ENCODE measurements around the gene GABRG3.

GABRG3 gene

GRCh38 chr15:27089676-27090075 lies 118.7 kb downstream of the GABRG3 start:
- no peak overlapping the region for H3K4me3 ChIP-seq (ENCODE audit: low read length)
- TF ChIP-seq ZNF274 (IDR thresholded peaks at IDR 0.05; ENCODE audit: low read depth, low read length): no peak

DNA sequence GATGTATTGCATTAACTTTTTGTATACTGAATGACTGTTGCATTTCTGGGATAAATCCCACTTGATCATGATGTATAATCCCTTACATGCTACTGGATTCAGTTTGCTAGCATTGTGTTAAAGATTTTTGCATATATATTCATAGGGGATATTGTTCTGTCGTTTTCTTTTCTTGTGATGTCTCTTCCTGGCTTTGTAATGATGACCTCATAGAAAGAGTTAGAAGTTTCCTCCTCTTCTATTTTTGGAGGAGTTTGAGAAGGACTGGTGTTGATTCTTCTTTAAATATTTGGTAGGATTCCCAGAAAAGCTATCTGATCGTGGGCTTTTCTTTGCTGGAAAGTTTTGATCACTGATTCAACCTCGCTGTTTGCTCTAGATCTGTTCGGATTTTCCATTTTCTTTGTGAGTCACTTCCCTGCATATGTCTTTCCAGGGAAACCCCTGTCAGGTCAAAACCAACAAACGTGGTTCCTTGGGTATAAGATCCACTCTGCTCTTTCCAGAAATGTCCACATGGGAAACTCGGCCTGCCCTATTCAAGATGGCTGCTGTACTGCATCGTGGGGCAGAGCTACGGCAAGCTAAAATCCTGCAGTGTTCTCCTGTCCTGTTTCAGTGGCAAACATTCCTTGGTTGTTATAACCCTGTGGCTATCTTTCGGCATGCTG lies 120.4 kb downstream of the GABRG3 start:
- H3K4me3 ChIP-seq (ENCODE audit: low read length): no peak overlapping the region
- no peak for TF ChIP-seq ZNF274 (IDR thresholded peaks at IDR 0.05; ENCODE audit: low read depth, low read length)

DNA sequence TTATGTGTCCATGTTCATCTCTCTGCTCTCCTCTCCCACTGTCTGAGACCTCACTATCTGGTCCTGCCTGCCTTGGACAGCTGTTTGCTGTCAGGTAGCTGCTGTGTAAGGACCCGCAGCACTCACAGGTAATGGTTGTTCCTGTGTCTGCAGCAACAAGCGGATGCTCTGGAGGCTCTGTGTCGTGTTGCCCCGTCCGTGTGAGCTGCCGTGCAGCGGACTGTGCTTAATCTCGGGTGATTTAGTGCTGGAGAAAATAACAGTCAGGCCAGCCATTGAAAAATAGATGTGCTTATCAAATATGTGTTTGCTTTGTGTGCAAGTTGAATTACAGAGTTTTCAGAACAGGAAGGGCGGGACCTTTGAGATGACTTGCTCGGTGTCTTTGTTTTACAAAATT lies 121.4 kb downstream of the GABRG3 start:
- TF ChIP-seq ZNF274 (IDR thresholded peaks at IDR 0.05; ENCODE audit: low read depth, low read length): no peak
- H3K4me3 ChIP-seq (ENCODE audit: low read length): no peak overlapping the region

DNA sequence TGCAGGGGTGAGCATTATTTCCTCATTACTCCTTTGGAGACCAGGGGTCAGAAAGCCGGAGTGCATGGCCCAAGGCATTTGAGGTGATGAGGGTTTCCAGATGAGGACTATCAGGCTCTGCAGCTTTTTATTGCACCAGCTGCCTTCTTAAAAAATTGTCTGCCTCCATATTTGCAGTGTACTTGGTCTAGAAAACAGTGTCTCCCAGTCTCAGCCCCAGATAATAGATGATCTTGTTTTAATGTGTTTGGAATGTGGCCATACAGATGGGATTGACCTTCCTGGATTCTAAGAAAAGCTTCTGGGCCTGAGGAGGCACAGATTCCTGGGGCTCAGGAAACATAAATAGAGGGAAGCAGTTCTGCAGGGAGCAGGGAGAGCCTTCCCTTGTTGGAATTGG lies 123.3 kb downstream of the GABRG3 start:
- H3K4me3 ChIP-seq (ENCODE audit: low read length): no peak overlapping the region
- no peak for TF ChIP-seq ZNF274 (IDR thresholded peaks at IDR 0.05; ENCODE audit: low read depth, low read length)

GRCh38 chr15:27095886-27096624 lies 125.1 kb downstream of the GABRG3 start:
- TF ChIP-seq ZNF274 (IDR thresholded peaks at IDR 0.05; ENCODE audit: low read depth, low read length): no peak
- H3K4me3 ChIP-seq (ENCODE audit: low read length): no peak overlapping the region

DNA sequence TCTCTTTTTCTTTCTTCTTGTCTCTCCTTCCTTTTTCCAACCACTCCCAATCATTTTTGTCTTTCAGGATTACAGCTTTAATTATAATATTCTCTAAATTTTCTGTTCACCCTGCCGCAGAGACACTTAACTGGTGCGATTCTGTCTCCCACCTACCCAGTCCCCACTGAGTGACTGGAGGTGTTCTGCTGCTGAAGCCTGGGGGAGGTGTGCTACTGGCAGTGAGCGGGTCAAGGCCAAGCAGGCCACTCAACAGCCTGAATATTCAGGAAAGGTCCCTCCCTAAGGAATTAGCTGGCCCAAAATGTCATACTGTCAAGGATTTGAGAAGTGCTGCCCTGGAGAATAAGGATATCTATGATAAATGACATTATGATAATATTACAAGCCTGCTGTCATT lies 126.5 kb downstream of the GABRG3 start:
- no peak for TF ChIP-seq ZNF274 (IDR thresholded peaks at IDR 0.05; ENCODE audit: low read depth, low read length)

GRCh38 chr15:27101982-27102381 lies 131.0 kb downstream of the GABRG3 start:
- no peak for TF ChIP-seq ZNF274 (IDR thresholded peaks at IDR 0.05; ENCODE audit: low read depth, low read length)
- no peak overlapping the region for H3K4me3 ChIP-seq (ENCODE audit: low read length)

More for the DNA sequence above, 126.5 kb downstream of the GABRG3 start:
- no peak overlapping the region for H3K4me3 ChIP-seq (ENCODE audit: low read length)

GRCh38 chr15:27111323-27111722 lies 140.3 kb downstream of the GABRG3 start:
- TF ChIP-seq ZNF274 (IDR thresholded peaks at IDR 0.05; ENCODE audit: low read depth, low read length): no peak
- H3K4me3 ChIP-seq (ENCODE audit: low read length): no peak overlapping the region

- TF ChIP-seq ZNF274 (IDR thresholded peaks at IDR 0.05; ENCODE audit: low read depth, low read length): no peak
- H3K4me3 ChIP-seq (ENCODE audit: low read length): no peak overlapping the region
Measured at GRCh38 chr15:27114473-27114872, 143.5 kb downstream of the GABRG3 start.

DNA sequence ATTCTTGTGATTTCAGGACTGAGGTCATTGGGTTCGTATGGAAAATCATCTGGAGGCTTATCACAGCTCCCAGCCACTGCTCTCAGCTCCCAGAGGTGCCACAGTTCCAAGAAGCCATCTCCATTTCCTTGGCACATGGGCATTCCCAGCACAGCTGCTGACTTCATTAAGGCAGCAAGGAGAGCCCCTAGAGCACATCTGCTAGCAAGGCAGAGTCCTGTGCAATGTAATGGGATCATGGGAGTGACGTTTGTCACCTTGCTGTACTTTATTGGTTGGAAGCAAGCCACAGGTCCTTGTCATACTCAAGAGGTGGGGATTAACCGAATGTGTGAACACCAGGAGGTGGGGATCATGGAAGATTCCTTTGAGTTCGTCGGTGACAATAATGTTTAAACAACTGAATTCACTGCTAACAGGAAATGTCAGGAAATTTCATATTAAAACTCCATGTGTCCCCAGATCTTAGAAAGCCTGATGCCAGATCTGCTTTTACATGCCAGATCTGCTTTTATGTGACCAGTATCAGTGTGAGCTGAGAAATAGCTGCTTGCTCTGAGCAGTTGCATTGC lies 148.8 kb downstream of the GABRG3 start:
- no peak overlapping the region for H3K4me3 ChIP-seq (ENCODE audit: low read length)
- no peak for TF ChIP-seq ZNF274 (IDR thresholded peaks at IDR 0.05; ENCODE audit: low read depth, low read length)

- no peak for TF ChIP-seq ZNF274 (IDR thresholded peaks at IDR 0.05; ENCODE audit: low read depth, low read length)
- H3K4me3 ChIP-seq (ENCODE audit: low read length): no peak overlapping the region
Measured at GRCh38 chr15:27121672-27122071, 150.7 kb downstream of the GABRG3 start.

DNA sequence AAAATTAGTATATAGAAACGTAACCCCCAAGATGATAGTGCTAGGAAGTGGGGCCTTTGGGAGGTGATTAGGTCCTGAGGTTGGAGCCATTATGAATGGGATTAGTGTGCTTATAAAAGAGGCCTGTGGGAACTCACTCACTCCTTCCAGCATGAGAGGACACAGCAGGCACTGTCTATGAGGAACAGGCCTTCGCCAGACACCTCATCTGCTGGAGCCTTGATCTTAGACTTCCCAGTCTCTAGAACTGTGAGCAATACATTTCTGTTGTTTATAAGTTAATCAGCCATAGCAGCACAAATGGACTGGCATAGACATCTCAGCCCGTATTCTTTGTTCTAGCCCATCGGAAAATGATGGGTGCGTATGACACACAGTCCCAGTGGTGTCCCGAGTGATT lies 152.3 kb downstream of the GABRG3 start:
- no peak overlapping the region for H3K4me3 ChIP-seq (ENCODE audit: low read length)
- TF ChIP-seq ZNF274 (IDR thresholded peaks at IDR 0.05; ENCODE audit: low read depth, low read length): no peak

- TF ChIP-seq ZNF274 (IDR thresholded peaks at IDR 0.05; ENCODE audit: low read depth, low read length): no peak
- H3K4me3 ChIP-seq (ENCODE audit: low read length): no peak overlapping the region
Measured at GRCh38 chr15:27123808-27124207, 152.8 kb downstream of the GABRG3 start.

DNA sequence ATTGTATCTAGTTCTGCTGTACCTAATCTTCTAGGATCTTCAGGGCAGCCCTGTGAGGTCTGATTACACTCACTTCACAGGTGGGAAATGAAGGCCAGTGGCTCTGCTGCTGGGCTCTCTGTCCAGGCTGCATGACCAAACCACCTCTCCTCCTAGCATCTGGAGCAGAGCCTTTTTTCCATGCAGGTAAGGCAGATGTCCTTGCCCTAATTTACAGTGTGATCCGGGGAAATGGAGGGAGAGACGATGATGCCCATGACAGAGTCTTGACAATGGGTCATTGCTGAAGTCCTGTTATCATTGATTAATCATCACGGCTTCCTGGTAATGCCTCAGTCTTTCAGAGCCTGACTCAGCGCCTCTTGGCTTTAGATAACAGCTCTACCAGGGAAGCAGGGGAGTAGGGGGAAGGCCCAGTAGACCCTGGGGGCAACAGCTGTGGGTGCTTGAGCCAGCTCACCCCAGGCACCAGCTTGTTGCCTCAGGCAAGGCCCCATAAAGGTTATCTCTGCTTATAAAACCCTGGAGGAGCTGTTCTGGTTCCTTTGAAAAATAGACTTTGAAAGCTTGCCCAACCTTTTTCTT lies 153.4 kb downstream of the GABRG3 start:
- no peak for TF ChIP-seq ZNF274 (IDR thresholded peaks at IDR 0.05; ENCODE audit: low read depth, low read length)
- no peak overlapping the region for H3K4me3 ChIP-seq (ENCODE audit: low read length)

DNA sequence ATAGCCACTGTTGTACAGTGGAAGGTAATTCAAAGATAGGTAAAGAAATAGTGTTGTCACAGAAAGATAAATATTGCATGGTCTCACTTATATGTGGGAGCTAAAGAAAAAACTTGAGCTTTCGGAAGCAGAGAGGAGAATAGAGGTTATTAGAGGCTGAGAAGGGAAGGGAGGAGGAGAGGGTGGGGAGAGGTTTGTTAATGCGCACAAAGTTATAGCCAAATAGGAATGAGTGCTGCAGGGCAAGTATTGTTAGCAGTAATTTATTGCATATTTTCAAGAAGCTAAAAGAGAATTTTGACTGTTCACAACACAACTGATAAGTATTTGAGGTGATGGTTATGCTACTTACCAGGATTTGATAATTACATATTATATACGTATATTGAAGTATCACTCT lies 154.2 kb downstream of the GABRG3 start:
- no peak for TF ChIP-seq ZNF274 (IDR thresholded peaks at IDR 0.05; ENCODE audit: low read depth, low read length)
- no peak overlapping the region for H3K4me3 ChIP-seq (ENCODE audit: low read length)

All from GM08714 (cell line).